ENCODE measurements around the gene KCNK3.
"Not testable (repeated sequence)": the region's sequence is repeated elsewhere in the genome, so short reads cannot be mapped to it uniquely, and the experiment has no call there.

The KCNK3 gene

DNA sequence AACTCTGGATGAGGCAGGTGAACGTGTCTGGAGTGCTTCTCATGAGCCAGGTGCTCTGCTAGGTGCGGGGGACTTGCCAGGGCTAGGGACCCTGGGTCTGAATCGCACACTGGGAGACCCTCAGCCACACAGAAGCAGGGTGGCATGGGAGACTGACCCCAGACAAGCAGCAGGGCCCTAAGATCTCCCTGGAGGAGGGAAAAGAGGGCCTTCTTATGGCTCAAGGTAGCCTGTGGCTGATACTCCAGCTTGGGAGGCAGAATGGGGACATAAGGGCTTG is 38.5 kb upstream of the KCNK3 start:
- no peak overlapping the region for H3K27ac ChIP-seq
- TF ChIP-seq ZFX (IDR thresholded peaks at IDR 0.05; ENCODE audit: borderline replicate concordance) = no peak
- TF ChIP-seq, protein P1, sequence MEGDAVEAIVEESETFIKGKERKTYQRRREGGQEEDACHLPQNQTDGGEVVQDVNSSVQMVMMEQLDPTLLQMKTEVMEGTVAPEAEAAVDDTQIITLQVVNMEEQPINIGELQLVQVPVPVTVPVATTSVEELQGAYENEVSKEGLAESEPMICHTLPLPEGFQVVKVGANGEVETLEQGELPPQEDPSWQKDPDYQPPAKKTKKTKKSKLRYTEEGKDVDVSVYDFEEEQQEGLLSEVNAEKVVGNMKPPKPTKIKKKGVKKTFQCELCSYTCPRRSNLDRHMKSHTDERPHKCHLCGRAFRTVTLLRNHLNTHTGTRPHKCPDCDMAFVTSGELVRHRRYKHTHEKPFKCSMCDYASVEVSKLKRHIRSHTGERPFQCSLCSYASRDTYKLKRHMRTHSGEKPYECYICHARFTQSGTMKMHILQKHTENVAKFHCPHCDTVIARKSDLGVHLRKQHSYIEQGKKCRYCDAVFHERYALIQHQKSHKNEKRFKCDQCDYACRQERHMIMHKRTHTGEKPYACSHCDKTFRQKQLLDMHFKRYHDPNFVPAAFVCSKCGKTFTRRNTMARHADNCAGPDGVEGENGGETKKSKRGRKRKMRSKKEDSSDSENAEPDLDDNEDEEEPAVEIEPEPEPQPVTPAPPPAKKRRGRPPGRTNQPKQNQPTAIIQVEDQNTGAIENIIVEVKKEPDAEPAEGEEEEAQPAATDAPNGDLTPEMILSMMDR (IDR thresholded peaks at IDR 0.05) = no peak

DNA sequence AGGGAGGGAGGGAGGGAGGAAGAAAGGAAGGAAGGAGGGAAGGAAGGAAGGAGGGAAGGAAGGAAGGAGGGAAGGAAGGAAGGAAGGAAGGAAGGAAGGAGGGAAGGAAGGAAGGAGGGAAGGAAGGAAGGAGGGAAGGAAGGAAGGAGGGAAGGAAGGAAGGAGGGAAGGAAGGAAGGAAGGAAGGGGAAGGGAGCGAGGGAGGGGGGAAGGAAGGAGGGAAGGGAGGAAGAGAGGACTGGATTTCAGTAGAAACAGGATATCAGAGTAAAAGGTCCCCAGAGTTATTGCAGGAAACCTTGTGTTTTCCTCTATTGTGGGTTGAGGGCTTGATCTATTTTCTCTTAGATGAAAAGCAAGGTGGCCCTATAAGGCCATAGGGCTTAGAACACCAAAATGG is 37.4 kb upstream of the KCNK3 start:
- not testable (repeated sequence) for H3K27ac ChIP-seq

DNA sequence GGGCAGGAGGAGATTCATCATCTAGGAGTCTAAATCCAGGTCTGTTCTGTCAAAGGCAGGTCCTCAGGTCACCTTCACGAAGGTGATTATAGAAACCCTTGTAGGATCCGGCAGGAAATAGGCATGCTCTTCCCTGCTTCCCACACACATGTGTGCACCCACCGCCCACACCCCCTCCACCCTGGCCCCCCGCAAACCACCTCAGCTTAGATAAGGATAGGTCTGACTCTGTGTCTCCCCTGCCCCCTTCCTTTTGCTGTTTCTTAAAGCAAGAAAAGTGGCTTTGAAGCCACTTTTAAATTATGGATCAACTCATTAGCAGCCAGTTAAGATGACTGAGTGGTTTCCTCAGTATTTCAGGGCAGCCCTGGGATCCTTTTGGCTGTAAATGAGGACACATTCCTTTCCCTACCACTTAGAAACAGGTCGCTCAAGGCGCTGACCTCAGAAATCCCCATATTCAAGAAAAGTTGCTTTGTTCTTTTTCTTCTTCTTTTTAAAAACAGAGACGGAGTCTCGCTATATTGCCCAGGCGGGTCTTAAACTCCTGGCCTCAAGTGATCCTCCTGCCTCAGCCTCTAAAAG is 36.8 kb upstream of the KCNK3 start:
- TF ChIP-seq, protein P1 (IDR thresholded peaks at IDR 0.05) = no peak
- TF ChIP-seq ZFX (IDR thresholded peaks at IDR 0.05; ENCODE audit: borderline replicate concordance) = no peak
- no peak overlapping the region for H3K27ac ChIP-seq

DNA sequence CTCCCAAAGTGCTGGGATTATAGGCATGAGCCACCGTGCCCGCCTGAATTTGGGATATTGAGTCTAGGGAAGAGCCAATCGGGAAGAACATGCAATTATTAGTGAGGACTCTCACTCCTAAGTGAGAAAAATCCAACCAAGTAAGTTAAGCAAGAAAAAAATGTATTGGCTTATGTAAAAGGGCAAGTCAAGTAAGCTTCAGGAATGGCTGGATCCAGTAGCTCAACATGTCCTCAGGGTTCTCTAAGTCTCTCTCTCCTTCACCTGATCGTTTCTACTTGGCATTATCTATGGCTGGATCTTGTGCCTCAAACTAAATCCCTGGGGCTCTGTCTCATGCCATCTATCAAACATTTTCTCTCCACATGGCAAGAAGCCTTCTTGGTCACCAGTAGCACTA is 35.3 kb upstream of the KCNK3 start:
- TF ChIP-seq ZFX (IDR thresholded peaks at IDR 0.05; ENCODE audit: borderline replicate concordance) = no peak
- TF ChIP-seq, protein P1 (IDR thresholded peaks at IDR 0.05) = no peak
- H3K27ac ChIP-seq = no peak overlapping the region

DNA sequence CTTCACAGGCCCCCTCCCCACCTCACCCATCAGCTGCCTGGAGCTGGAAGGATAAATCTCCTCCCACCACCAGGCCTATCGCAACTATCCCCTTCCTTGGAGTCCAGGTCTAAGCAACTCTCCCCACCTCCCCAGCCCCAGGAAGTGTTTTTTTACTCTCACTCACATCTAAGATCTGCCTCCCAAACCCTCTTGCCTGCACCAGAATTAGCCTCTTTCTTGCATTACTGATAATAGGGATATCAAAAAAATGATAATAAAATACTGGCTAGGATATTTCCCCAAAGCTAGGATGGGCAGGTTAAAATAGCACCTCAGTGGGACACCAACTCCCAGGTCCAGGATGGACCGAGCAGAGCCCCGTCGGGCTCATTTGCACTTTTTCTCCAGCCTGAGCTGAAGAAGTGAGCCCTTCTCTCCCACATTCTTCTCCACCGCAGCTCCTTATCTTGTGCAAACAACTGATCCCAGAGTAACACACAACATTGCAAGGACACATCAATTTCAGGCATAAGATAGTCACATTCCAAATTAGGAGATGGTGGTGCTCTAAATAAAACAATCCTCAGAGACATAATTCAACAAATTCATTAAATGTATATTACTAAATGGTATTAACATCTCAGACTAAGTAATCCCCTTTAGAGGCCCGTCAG is 33.7 kb upstream of the KCNK3 start:
- TF ChIP-seq, protein P1 (IDR thresholded peaks at IDR 0.05) = no peak
- no peak for TF ChIP-seq ZFX (IDR thresholded peaks at IDR 0.05; ENCODE audit: borderline replicate concordance)
- H3K27ac ChIP-seq = no peak overlapping the region

DNA sequence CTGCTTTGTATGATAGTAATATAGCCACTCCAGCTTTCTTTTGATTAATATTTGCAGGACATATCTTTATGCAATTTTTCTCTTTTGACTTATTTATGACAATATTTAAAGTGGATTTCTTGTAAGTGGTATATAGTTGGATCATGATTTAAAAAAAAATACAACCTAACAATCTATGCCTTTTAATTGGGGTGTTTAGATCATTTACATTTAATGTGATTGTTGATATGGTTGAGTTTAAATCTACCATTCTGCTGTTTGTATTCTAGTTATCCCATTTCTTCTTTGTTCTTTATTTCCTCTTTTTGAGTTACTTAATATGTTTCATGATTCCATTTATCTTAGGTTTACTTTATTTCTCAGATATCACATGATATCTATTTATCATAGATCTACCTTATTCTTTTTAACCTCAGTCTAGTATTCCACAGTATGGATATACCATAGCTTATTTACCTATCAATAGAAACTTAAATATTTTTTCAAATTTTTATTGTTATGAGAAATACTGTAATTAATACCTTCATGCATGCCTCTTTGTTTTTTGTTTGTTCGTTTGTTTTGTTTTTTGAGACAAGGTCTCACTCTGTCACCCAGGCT is 32.1 kb upstream of the KCNK3 start:
- no peak overlapping the region for H3K27ac ChIP-seq
- TF ChIP-seq ZFX (IDR thresholded peaks at IDR 0.05; ENCODE audit: borderline replicate concordance) = no peak
- TF ChIP-seq, protein P1 (IDR thresholded peaks at IDR 0.05) = no peak

DNA sequence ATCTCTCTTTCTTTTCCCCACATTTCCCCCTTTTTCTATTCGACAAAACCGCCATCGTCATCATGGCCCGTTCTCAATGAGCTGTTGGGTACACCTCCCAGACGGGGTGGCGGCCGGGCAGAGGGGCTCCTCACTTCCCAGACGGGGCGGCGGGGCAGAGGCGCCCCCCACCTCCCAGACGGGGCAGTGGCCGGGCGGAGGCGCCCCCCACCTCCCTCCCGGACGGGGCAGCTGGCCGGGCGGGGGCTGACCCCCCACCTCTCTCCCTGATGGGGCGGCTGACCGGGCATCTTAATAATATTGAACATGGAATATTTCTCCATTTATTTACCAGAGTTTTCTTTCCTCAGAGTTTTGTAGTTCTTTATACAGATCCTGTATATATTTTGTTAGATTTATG is 27.2 kb upstream of the KCNK3 start:
- not testable (repeated sequence) for H3K27ac ChIP-seq

DNA sequence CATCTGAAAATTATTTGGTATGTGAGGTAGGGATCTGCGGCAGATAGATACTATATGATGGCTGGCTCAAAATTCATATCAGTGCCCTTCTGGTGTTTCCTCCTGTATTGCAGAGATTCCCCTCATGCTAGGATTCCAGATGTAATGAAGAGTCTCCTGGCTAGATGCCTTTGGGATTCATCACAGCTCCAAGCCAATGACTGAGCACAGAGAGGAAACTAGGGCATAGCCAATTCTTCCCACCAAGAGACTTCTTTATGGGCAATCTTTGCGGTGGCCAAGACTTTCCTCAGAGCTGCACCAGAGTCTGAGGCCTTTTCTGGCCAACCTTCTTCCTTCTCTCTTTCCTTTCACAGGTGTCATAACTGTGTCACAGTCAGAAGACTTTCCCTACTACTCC is 25.9 kb upstream of the KCNK3 start:
- H3K27ac ChIP-seq = no peak overlapping the region
- no peak for TF ChIP-seq ZFX (IDR thresholded peaks at IDR 0.05; ENCODE audit: borderline replicate concordance)

DNA sequence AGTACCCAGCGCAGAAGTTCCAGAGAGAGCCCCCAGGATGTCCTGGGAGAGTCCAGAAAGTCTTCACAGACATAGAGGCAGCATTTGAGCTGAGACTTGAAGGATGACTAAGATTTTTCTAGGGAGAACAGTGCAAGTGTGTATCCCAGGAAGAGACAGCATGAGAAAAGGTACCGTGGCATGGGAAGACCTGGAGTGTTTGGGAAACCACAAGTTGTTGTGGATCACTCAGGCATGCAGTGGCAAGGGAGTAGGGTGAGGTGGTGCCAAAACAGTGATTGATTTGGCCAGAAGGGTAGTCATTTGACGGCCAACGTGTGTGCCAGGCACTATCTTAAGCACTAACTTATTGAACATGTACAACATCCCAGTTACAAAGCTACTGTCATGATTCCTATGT is 24.5 kb upstream of the KCNK3 start:
- no peak for TF ChIP-seq ZFX (IDR thresholded peaks at IDR 0.05; ENCODE audit: borderline replicate concordance)
- TF ChIP-seq, protein P1 (IDR thresholded peaks at IDR 0.05) = no peak

More for the DNA sequence above, 24.5 kb upstream of the KCNK3 start:
- H3K27ac ChIP-seq = no peak overlapping the region
